Measurements from ENCODE around the gene FRA10AC1. TPM values are rescaled to one million over a fixed set of nuclear protein-coding genes. Genes with fewer than 3 reads are reported as not detected.

The FRA10AC1 gene
- total and polyA plus RNA-seq, 10 of the 15 experiments (the other 5 are each of a cell fraction or from before 2014, with no cell fraction given): 5.3 to 18.1 (median 9.9) TPM

DNA sequence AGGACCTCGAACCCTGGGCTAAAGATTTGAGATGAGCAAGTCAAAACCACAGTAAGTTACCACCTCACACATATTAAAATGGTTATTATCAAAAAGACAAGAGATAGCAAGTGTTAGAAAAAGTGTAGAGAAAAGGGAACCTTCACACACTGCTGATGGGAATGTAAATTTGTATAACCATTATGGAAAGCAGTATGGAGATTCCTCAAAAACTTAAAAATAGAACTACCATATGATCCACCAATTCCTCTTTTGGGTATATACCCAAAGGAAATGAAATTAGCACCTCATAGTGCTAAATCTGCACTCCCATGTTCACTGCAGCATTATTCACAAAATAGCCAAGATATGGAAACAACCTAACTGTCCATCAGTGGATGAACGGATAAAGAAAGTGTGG is 20.8 kb upstream of the FRA10AC1 start:
- in situ Hi-C loops (cut with MboI) (no loop called here), intact Hi-C loops (cut with micrococcal nuclease; ENCODE audit: unreplicated experiment) (no loop called here)
- CTCF ChIA-PET: no interaction called here
- TF ChIP-seq SRF (IDR thresholded peaks at IDR 0.05; ENCODE audit: low read depth in 2 of 2, low read length in 2 of 2) (no peak), CBX3 (IDR thresholded peaks at IDR 0.05; ENCODE audit: borderline replicate concordance, low read depth) (no peak), TARDBP (IDR thresholded peaks at IDR 0.05; ENCODE audit: borderline replicate concordance) (no peak), EGR1 (IDR thresholded peaks at IDR 0.05; ENCODE audit: borderline replicate concordance in 1 of 2, low read depth in 2 of 2, low read length in 2 of 2) (no peak), ZBED1 (IDR thresholded peaks at IDR 0.05; ENCODE audit: borderline replicate concordance) (no peak), SMARCA5 (IDR thresholded peaks at IDR 0.05) (no peak), POLR2A (IDR thresholded peaks at IDR 0.05; ENCODE audit: low read depth, low read length) (no peak), NR2F1 (conservative IDR thresholded peaks at IDR 0.05) (no peak), HDGF (IDR thresholded peaks at IDR 0.05) (no peak), ETV6 (conservative IDR thresholded peaks at IDR 0.05 in 1 of 2, IDR thresholded peaks at IDR 0.05 in 1 of 2; ENCODE audit: borderline replicate concordance in 1 of 2, low read depth in 1 of 2) (no peak), ESRRA (IDR thresholded peaks at IDR 0.05; ENCODE audit: low read length) (no peak)
- TF ChIP-seq, protein P1, sequence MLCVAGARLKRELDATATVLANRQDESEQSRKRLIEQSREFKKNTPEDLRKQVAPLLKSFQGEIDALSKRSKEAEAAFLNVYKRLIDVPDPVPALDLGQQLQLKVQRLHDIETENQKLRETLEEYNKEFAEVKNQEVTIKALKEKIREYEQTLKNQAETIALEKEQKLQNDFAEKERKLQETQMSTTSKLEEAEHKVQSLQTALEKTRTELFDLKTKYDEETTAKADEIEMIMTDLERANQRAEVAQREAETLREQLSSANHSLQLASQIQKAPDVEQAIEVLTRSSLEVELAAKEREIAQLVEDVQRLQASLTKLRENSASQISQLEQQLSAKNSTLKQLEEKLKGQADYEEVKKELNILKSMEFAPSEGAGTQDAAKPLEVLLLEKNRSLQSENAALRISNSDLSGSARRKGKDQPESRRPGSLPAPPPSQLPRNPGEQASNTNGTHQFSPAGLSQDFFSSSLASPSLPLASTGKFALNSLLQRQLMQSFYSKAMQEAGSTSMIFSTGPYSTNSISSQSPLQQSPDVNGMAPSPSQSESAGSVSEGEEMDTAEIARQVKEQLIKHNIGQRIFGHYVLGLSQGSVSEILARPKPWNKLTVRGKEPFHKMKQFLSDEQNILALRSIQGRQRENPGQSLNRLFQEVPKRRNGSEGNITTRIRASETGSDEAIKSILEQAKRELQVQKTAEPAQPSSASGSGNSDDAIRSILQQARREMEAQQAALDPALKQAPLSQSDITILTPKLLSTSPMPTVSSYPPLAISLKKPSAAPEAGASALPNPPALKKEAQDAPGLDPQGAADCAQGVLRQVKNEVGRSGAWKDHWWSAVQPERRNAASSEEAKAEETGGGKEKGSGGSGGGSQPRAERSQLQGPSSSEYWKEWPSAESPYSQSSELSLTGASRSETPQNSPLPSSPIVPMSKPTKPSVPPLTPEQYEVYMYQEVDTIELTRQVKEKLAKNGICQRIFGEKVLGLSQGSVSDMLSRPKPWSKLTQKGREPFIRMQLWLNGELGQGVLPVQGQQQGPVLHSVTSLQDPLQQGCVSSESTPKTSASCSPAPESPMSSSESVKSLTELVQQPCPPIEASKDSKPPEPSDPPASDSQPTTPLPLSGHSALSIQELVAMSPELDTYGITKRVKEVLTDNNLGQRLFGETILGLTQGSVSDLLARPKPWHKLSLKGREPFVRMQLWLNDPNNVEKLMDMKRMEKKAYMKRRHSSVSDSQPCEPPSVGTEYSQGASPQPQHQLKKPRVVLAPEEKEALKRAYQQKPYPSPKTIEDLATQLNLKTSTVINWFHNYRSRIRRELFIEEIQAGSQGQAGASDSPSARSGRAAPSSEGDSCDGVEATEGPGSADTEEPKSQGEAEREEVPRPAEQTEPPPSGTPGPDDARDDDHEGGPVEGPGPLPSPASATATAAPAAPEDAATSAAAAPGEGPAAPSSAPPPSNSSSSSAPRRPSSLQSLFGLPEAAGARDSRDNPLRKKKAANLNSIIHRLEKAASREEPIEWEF (IDR thresholded peaks at IDR 0.05; ENCODE audit: insufficient replicate concordance, low read depth, low read length): no peak
- DNase-seq (ENCODE audit: low read depth, low spot score): no peak
- RAD21 ChIA-PET (ENCODE audit: unreplicated experiment): no interaction called here
- SMC1A ChIA-PET (ENCODE audit: uncharacterized antibody, unreplicated experiment): no interaction called here
- no peak for ATAC-seq
- no peak for FAIRE-seq
- Histone ChIP-seq H3K79me2 (ENCODE audit: control insufficient read depth, insufficient read depth, low read length) (no peaks in the 10 kb centered on the region), H3K36me3 (ENCODE audit: control insufficient read depth in 2 of 2, insufficient read depth in 2 of 2, low read length in 1 of 2) (no peaks in the 10 kb centered on the region), H3K27me3 (replicated peaks in 1 of 2; ENCODE audit: control insufficient read depth in 2 of 2, insufficient read depth in 2 of 2, low read length in 1 of 2) (no peaks in the 10 kb centered on the region), H3K27ac (ENCODE audit: control insufficient read depth, insufficient read depth) (no peak overlapping the region), H3K4me2 (ENCODE audit: control insufficient read depth, insufficient read depth) (no peak overlapping the region), H4K20me1 (ENCODE audit: control insufficient read depth, insufficient read depth) (no peaks in the 10 kb centered on the region), H3K9me3 (replicated peaks; ENCODE audit: control insufficient read depth, insufficient read depth, low read length) (peaks cover 1% of the 10 kb centered on the region; the same call in 2 of the 3 replicates), H2AFZ (ENCODE audit: control insufficient read depth, low read depth, low read length) (no peak overlapping the region), H3K9ac (ENCODE audit: control insufficient read depth, insufficient read depth, low read length) (no peak overlapping the region), H3K4me1 (ENCODE audit: control insufficient read depth, insufficient read depth, low read length) (peaks cover 13% of the 10 kb centered on the region), H3K4me3 (no peak overlapping the region)
- BruUV-seq (replicated peaks): no TSS peak
- POLR2A ChIA-PET: no interaction called here
- WGBS (ENCODE audit: insufficient coverage, insufficient replicate concordance, low lambda C conversion rate, missing lambda C conversion rate): 44% methylated on average over 2 of the region's 2 CpGs
